22Rv1 (cell line): Measurements from ENCODE around the gene PHRF1.

Source experiments
- H3K27ac ChIP-seq: fragments of 450-650 bp; 2 replicates; pipeline ENCODE4 v1.5.1; 2017
- ZFX ChIP-seq: fragments of 450-650 bp; IDR thresholded peaks from 2 replicates; pipeline ENCODE4 v1.6.1; 2017; ENCODE audit warnings: antibody characterized with exemption, borderline replicate concordance
- TF ChIP-seq, protein P1 (sequence below): fragments of 450-650 bp; IDR thresholded peaks from 2 replicates; pipeline ENCODE4 v1.5.1; 2017; ENCODE audit warnings: mild to moderate bottlenecking

PHRF1 gene

GRCh38 chr11:628056-628455 lies 51.8 kb downstream of the PHRF1 start:
- TF ChIP-seq, protein P1, sequence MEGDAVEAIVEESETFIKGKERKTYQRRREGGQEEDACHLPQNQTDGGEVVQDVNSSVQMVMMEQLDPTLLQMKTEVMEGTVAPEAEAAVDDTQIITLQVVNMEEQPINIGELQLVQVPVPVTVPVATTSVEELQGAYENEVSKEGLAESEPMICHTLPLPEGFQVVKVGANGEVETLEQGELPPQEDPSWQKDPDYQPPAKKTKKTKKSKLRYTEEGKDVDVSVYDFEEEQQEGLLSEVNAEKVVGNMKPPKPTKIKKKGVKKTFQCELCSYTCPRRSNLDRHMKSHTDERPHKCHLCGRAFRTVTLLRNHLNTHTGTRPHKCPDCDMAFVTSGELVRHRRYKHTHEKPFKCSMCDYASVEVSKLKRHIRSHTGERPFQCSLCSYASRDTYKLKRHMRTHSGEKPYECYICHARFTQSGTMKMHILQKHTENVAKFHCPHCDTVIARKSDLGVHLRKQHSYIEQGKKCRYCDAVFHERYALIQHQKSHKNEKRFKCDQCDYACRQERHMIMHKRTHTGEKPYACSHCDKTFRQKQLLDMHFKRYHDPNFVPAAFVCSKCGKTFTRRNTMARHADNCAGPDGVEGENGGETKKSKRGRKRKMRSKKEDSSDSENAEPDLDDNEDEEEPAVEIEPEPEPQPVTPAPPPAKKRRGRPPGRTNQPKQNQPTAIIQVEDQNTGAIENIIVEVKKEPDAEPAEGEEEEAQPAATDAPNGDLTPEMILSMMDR: no peak
- no peak for TF ChIP-seq ZFX
- H3K27ac ChIP-seq: no peak overlapping the region

DNA sequence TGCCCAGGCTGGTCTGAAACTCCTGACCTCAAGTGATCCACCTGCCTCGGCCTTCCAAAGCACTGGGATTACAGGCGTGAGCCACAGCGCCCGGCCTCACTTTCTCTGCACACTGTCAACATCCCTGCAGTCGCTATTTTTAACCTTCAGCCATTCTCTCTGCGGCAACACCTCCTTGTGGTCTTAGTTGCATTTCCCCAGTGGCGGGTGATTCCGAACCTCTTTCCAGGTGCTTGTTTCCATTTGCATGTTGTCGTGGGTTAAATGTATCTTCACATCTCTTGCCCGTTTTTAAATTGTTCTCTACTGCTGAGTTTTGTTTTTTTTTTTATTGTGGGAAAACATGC lies 52.9 kb downstream of the PHRF1 start:
- TF ChIP-seq ZFX: no peak
- TF ChIP-seq, protein P1: no peak
- no peak overlapping the region for H3K27ac ChIP-seq

DNA sequence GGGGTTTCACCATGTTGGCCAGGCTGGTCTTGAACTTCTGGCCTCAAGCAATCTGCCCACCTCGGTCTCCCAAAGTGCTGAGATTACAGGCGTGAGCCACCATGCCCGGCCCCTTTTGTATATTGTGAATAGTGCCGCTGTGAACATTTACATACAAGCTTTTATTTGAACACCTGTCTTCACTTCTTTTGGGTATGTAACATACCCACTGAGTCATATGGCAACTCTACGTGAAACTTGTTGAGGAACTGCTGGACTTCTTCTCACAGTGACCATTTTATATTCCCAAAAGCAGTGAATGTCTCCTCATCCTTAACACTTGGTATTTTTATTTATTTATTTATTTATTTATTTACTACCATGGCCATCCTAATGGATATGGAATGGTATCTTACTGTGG lies 54.6 kb downstream of the PHRF1 start:
- TF ChIP-seq, protein P1: no peak
- no peak for TF ChIP-seq ZFX
- H3K27ac ChIP-seq: no peak overlapping the region

GRCh38 chr11:635945-636510 lies 59.8 kb downstream of the PHRF1 start:
- TF ChIP-seq ZFX: no peak
- TF ChIP-seq, protein P1: no peak
- H3K27ac ChIP-seq: no peak overlapping the region

DNA sequence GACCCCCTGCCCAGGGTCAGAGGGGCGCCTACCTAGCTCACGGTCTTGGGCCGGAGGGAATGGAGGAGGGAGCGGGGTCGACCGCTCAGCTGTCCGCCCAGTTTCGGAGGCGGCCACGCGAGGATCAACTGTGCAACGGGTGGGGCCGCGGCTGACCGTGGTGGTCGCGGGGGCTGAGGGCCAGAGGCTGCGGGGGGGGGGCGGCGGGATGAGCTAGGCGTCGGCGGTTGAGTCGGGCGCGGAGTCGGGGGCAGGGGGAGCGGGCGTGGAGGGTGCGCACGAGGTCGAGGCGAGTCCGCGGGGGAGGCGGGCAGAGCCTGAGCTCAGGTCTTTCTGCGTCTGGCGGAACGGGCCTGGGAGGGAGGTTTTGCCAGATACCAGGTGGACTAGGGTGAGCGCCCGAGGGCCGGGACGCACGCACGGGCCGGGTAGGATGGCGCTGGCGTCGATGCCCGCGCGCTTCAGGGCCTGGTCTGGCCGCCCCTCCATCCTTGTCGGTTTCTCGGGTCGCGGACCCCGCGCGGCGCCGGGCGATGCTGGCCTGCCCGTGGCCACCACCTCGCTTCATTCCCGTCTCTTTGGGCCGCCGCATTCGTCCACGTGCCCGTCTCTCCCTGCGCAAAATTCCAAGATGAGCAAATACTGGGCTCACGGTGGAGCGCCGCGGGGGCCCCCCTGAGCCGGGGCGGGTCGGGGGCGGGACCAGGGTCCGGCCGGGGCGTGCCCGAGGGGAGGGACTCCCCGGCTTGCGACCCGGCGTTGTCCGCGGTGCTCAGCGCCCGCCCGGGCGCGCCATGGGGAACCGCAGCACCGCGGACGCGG lies 60.5 kb downstream of the PHRF1 start, which contains the start of gene DRD4:
TSS of gene DRD4 (plus strand) at position 759 of the 822 bp plus-strand sequence. CDS start at position 795, 36 bp downstream.
- TF ChIP-seq, protein P1: no peak
- TF ChIP-seq ZFX: no peak
- no peak within 1 kb of the TSS for H3K27ac ChIP-seq

GRCh38 chr11:637333-637592 lies 61.0 kb downstream of the PHRF1 start:
- TF ChIP-seq, protein P1: no peak
- TF ChIP-seq ZFX: no peak
- no peak overlapping the region for H3K27ac ChIP-seq
